ENCODE data around the gene RNF44. TPM values are rescaled to one million over a fixed set of nuclear protein-coding genes. Genes with fewer than 3 reads are reported as not detected.

RNF44 gene
- total and polyA plus RNA-seq, 2 of the 13 experiments (the other 11 are each of a cell fraction or from before 2014, with no cell fraction given): 9.2 to 16.8 TPM

DNA sequence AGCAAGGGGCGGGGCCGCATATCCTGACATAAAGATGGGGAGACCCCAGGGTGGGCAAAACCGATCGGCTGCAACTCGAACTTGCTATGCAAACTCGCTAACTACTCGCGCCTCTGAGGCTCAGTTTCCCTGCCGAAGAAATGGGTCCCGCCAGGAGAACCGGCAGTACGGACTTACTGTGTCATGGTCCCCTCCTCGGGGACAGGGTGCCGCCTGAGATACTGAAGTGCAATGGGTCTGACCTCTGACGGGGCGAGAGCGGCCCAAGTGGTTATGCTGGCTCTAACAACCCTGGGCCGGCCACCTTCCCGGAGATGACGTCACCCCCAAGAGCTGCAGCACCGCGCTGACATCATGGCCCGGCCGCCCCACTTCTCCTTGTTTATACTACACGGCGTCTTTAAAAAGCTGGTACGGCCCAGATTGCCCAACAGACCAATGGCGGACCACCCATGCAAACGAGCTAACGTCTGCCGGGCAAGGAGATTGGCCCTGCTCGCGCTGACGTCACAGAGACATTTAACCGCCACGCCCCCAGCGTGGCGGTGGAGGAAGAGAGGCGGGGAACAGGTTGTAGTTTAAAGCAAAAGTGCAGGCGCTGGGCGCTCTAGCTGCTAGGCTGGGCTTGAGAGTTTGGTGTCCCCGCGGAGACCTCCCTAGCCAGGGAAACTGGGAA, 490 bp upstream of the RNF44 start (continued):
- TF ChIP-seq NFYB (CRISPR knock-in tag; IDR thresholded peaks at IDR 0.05) (peak; percentile 86), SMC3 (IDR thresholded peaks at IDR 0.05; ENCODE audit: low read length) (no peak), BHLHE40 (IDR thresholded peaks at IDR 0.05; ENCODE audit: low read length) (peak; percentile 60), EEA1 (CRISPR knock-in tag; IDR thresholded peaks at IDR 0.05; ENCODE audit: borderline replicate concordance) (no peak), MEF2D (CRISPR knock-in tag; IDR thresholded peaks at IDR 0.05) (peak; percentile 38; the same call in 1 of the 2 replicates), NFATC3 (CRISPR knock-in tag; IDR thresholded peaks at IDR 0.05) (peak; percentile 52; the same call in 1 of the 2 replicates), ZNF3 (CRISPR knock-in tag; IDR thresholded peaks at IDR 0.05) (no peak), ARHGAP35 (CRISPR knock-in tag; IDR thresholded peaks at IDR 0.05; ENCODE audit: borderline replicate concordance) (0 out of 2 replicates have a peak, but pooled peaks have one; percentile 8), KDM5A (IDR thresholded peaks at IDR 0.05; ENCODE audit: borderline replicate concordance, low read length) (peak; percentile 70; the same call in 1 of the 2 replicates), ZSCAN20 (CRISPR knock-in tag; IDR thresholded peaks at IDR 0.05; ENCODE audit: borderline replicate concordance) (0 out of 2 replicates have a peak, but pooled peaks have one; percentile 75), KDM6A (CRISPR knock-in tag; IDR thresholded peaks at IDR 0.05; ENCODE audit: low read depth) (no peak), KDM2A (CRISPR knock-in tag; IDR thresholded peaks at IDR 0.05; ENCODE audit: borderline replicate concordance, low read depth) (peak; percentile 41; the same call in 1 of the 2 replicates)
- TF ChIP-seq, protein P1, sequence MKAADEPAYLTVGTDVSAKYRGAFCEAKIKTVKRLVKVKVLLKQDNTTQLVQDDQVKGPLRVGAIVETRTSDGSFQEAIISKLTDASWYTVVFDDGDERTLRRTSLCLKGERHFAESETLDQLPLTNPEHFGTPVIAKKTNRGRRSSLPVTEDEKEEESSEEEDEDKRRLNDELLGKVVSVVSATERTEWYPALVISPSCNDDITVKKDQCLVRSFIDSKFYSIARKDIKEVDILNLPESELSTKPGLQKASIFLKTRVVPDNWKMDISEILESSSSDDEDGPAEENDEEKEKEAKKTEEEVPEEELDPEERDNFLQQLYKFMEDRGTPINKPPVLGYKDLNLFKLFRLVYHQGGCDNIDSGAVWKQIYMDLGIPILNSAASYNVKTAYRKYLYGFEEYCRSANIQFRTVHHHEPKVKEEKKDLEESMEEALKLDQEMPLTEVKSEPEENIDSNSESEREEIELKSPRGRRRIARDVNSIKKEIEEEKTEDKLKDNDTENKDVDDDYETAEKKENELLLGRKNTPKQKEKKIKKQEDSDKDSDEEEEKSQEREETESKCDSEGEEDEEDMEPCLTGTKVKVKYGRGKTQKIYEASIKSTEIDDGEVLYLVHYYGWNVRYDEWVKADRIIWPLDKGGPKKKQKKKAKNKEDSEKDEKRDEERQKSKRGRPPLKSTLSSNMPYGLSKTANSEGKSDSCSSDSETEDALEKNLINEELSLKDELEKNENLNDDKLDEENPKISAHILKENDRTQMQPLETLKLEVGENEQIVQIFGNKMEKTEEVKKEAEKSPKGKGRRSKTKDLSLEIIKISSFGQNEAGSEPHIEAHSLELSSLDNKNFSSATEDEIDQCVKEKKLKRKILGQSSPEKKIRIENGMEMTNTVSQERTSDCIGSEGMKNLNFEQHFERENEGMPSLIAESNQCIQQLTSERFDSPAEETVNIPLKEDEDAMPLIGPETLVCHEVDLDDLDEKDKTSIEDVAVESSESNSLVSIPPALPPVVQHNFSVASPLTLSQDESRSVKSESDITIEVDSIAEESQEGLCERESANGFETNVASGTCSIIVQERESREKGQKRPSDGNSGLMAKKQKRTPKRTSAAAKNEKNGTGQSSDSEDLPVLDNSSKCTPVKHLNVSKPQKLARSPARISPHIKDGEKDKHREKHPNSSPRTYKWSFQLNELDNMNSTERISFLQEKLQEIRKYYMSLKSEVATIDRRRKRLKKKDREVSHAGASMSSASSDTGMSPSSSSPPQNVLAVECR (CRISPR knock-in tag; IDR thresholded peaks at IDR 0.05; ENCODE audit: borderline replicate concordance): peak; percentile 47; the same call in 1 of the 2 replicates
- TF ChIP-seq, protein P2, sequence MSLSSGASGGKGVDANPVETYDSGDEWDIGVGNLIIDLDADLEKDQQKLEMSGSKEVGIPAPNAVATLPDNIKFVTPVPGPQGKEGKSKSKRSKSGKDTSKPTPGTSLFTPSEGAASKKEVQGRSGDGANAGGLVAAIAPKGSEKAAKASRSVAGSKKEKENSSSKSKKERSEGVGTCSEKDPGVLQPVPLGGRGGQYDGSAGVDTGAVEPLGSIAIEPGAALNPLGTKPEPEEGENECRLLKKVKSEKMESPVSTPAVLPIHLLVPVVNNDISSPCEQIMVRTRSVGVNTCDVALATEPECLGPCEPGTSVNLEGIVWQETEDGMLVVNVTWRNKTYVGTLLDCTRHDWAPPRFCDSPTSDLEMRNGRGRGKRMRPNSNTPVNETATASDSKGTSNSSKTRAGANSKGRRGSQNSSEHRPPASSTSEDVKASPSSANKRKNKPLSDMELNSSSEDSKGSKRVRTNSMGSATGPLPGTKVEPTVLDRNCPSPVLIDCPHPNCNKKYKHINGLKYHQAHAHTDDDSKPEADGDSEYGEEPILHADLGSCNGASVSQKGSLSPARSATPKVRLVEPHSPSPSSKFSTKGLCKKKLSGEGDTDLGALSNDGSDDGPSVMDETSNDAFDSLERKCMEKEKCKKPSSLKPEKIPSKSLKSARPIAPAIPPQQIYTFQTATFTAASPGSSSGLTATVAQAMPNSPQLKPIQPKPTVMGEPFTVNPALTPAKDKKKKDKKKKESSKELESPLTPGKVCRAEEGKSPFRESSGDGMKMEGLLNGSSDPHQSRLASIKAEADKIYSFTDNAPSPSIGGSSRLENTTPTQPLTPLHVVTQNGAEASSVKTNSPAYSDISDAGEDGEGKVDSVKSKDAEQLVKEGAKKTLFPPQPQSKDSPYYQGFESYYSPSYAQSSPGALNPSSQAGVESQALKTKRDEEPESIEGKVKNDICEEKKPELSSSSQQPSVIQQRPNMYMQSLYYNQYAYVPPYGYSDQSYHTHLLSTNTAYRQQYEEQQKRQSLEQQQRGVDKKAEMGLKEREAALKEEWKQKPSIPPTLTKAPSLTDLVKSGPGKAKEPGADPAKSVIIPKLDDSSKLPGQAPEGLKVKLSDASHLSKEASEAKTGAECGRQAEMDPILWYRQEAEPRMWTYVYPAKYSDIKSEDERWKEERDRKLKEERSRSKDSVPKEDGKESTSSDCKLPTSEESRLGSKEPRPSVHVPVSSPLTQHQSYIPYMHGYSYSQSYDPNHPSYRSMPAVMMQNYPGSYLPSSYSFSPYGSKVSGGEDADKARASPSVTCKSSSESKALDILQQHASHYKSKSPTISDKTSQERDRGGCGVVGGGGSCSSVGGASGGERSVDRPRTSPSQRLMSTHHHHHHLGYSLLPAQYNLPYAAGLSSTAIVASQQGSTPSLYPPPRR (CRISPR knock-in tag; IDR thresholded peaks at IDR 0.05; ENCODE audit: borderline replicate concordance): no peak
- TF ChIP-seq, protein P3, sequence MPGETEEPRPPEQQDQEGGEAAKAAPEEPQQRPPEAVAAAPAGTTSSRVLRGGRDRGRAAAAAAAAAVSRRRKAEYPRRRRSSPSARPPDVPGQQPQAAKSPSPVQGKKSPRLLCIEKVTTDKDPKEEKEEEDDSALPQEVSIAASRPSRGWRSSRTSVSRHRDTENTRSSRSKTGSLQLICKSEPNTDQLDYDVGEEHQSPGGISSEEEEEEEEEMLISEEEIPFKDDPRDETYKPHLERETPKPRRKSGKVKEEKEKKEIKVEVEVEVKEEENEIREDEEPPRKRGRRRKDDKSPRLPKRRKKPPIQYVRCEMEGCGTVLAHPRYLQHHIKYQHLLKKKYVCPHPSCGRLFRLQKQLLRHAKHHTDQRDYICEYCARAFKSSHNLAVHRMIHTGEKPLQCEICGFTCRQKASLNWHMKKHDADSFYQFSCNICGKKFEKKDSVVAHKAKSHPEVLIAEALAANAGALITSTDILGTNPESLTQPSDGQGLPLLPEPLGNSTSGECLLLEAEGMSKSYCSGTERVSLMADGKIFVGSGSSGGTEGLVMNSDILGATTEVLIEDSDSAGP (CRISPR knock-in tag; IDR thresholded peaks at IDR 0.05; ENCODE audit: borderline replicate concordance): peak; percentile 99
- TF ChIP-seq, protein P4, sequence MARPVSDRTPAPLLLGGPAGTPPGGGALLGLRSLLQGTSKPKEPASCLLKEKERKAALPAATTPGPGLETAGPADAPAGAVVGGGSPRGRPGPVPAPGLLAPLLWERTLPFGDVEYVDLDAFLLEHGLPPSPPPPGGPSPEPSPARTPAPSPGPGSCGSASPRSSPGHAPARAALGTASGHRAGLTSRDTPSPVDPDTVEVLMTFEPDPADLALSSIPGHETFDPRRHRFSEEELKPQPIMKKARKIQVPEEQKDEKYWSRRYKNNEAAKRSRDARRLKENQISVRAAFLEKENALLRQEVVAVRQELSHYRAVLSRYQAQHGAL (CRISPR knock-in tag; IDR thresholded peaks at IDR 0.05; ENCODE audit: not compliant biosample characterization): peak; percentile 49

Measured in HepG2 (cell line).